ENCODE data around the gene ARFIP1. TPM values are rescaled to one million over a fixed set of nuclear protein-coding genes. Genes with fewer than 3 reads are reported as not detected.

Gene ARFIP1
- polyA plus RNA-seq, 3 donors: 11.7 to 28.4 (median 27.2) TPM

- H3K27ac Mint-ChIP-seq: no peak overlapping the region
- under 1% methylated on average over 87 of the region's 91 CpGs for WGBS (ENCODE audit: insufficient coverage)
- intact Hi-C loops (cut with micrococcal nuclease): no loop called here
These were observed 157.8 kb downstream of the ARFIP1 start for GRCh38 chr4:152937336-152938236.

More at GRCh38 chr4:152937336-152938236, 157.8 kb downstream of the ARFIP1 start:
- Mint-ChIP-seq H3K9me3 (peaks cover 0 to 34% (median 16%) of the 10 kb centered on the region in 7 donors), H3K4me1 (peaks cover 23% of the 10 kb centered on the region), H3K4me3 (peak overlapping the region; percentile 68 to 92), H3K36me3 (peaks cover 16% of the 10 kb centered on the region in 2 donors), H3K27me3 (ENCODE audit: low read depth in 3 of 3) (peaks cover 71 to 88% (median 71%) of the 10 kb centered on the region in 3 donors)
- peaks cover 0 to 37% of the 10 kb centered on the region in 2 donors for H3K9me3 ChIP-seq (replicated peaks in 1 of 2; ENCODE audit: control insufficient read depth in 1 of 2, insufficient read depth in 1 of 2, low read length in 2 of 2)
- H3K9ac ChIP-seq (ENCODE audit: insufficient read depth, low read length, poor library complexity, severe bottlenecking): peak overlapping the region; percentile 27
- H3K79me2 ChIP-seq (ENCODE audit: insufficient read depth, low read length): no peaks in the 10 kb centered on the region
- peak overlapping the region; percentile 41 for H2AFZ ChIP-seq (ENCODE audit: insufficient read depth, low read depth, low read length, poor library complexity, severe bottlenecking)
- H4K20me1 ChIP-seq (ENCODE audit: insufficient read depth, low read length): no peaks in the 10 kb centered on the region
- peak overlapping the region; percentile 32 to 76 (median 32) for H3K4me3 ChIP-seq (replicated peaks in 1 of 3; ENCODE audit: low read depth in 2 of 3, low read length in 3 of 3)
- H3K36me3 ChIP-seq (replicated peaks in 1 of 2; ENCODE audit: control insufficient read depth in 1 of 2, insufficient read depth in 2 of 2, low read length in 2 of 2): no peaks in the 10 kb centered on the region
- no peak for DNase-seq
- no peak for TF ChIP-seq CTCF (IDR thresholded peaks at IDR 0.05)
- peaks cover 28 to 36% of the 10 kb centered on the region in 2 donors for H3K4me1 ChIP-seq (ENCODE audit: control insufficient read depth in 1 of 2, insufficient read depth in 2 of 2, low read length in 2 of 2)
- H3K4me2 ChIP-seq (replicated peaks; ENCODE audit: extremely low read depth, low read length, poor library complexity, severe bottlenecking): peak overlapping the region; percentile 89
- H3K27ac ChIP-seq (ENCODE audit: low read depth in 1 of 2, low read length in 2 of 2): no peak overlapping the region
- H3K27me3 ChIP-seq (ENCODE audit: control insufficient read depth in 2 of 2, insufficient read depth in 2 of 2, low read length in 2 of 2): peaks cover 65 to 86% of the 10 kb centered on the region in 2 donors
